GOT3 (cell line): ENCODE results near the gene CDKAL1.
"Not testable (repeated sequence)": the region's sequence is repeated elsewhere in the genome, so short reads cannot be mapped to it uniquely, and the experiment has no call there.

Source experiments
- DNase-seq: peaks from one replicate; lab custom pipeline; 2025; ENCODE audit warnings: mixed read lengths; lab: John Stamatoyannopoulos, UW

CDKAL1 gene

GRCh38 chr6:21208796-21209186, 674.5 kb downstream of the CDKAL1 start:
- DNase-seq: no peak

- DNase-seq: no peak
Observed at GRCh38 chr6:21213492-21213891, 679.2 kb downstream of the CDKAL1 start.

- no peak for DNase-seq
Observed at GRCh38 chr6:21214738-21215448, 680.6 kb downstream of the CDKAL1 start.

GRCh38 chr6:21219241-21219640, 685.0 kb downstream of the CDKAL1 start:
- no peak for DNase-seq

GRCh38 chr6:21219856-21220255, 685.6 kb downstream of the CDKAL1 start:
- DNase-seq: no peak

GRCh38 chr6:21220271-21220987, 686.2 kb downstream of the CDKAL1 start:
- no peak for DNase-seq

GRCh38 chr6:21222656-21223055, 688.4 kb downstream of the CDKAL1 start:
- DNase-seq: no peak

- DNase-seq: no peak
Observed at GRCh38 chr6:21225912-21226311, 691.7 kb downstream of the CDKAL1 start.

GRCh38 chr6:21227486-21227885, 693.2 kb downstream of the CDKAL1 start:
- no peak for DNase-seq

- no peak for DNase-seq
Observed at GRCh38 chr6:21228411-21228810, 694.2 kb downstream of the CDKAL1 start.

- no peak for DNase-seq
Observed at GRCh38 chr6:21228876-21229460, 694.7 kb downstream of the CDKAL1 start.

- DNase-seq: no peak
Observed at GRCh38 chr6:21230536-21230935, 696.3 kb downstream of the CDKAL1 start.

GRCh38 chr6:21235162-21235561, 700.9 kb downstream of the CDKAL1 start:
- DNase-seq: no peak

- DNase-seq: no peak
Observed at GRCh38 chr6:21238208-21238607, 704.0 kb downstream of the CDKAL1 start.

- DNase-seq: no peak
Observed at GRCh38 chr6:21240709-21241108, 706.5 kb downstream of the CDKAL1 start.

- no peak for DNase-seq
Observed at GRCh38 chr6:21241231-21242130, 707.2 kb downstream of the CDKAL1 start.

GRCh38 chr6:21244897-21245470, 710.7 kb downstream of the CDKAL1 start:
- DNase-seq: no peak

- DNase-seq: no peak
Observed at GRCh38 chr6:21245488-21245887, 711.2 kb downstream of the CDKAL1 start.

- no peak for DNase-seq
Observed at GRCh38 chr6:21246075-21246474, 711.8 kb downstream of the CDKAL1 start.

- DNase-seq: not testable (repeated sequence)
Observed at GRCh38 chr6:21254460-21254859, 720.2 kb downstream of the CDKAL1 start.

GRCh38 chr6:21256197-21256596, 721.9 kb downstream of the CDKAL1 start:
- no peak for DNase-seq

- no peak for DNase-seq
Observed at GRCh38 chr6:21257125-21257524, 722.9 kb downstream of the CDKAL1 start.
